Measurements from ENCODE around the gene FBXL7. TPM values are rescaled to one million over a fixed set of nuclear protein-coding genes. Genes with fewer than 3 reads are reported as not detected.

The FBXL7 gene
- total and polyA plus RNA-seq, 2 of the 8 experiments (the other 6 are each of a cell fraction or from before 2014, with no cell fraction given): 17.7 to 17.8 TPM

DNA sequence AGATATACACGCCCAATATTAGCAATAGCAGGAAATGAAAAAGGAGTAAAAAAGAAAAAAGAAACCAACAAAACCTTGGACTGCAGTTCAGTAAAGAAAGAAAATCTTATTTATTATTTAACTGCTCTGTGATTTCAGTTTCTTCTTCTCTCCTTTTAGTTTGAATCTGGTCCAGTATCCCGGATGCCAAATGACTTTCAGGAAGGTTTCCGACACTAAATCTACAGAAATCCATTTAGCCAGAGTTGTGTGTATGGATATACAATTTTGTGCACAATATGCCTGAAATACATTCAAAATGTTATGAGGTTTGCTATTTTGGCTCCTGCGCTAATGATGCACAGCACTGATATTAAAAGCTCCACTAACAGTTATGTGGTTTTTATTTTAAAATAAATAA is 64.5 kb downstream of the FBXL7 start:
- Histone ChIP-seq H3K4me2 (ENCODE audit: insufficient read depth in 1 of 2, low read depth in 2 of 2, low read length in 2 of 2) (no peak overlapping the region), H3K27me3 (replicated peaks in 1 of 4; ENCODE audit: control insufficient read depth in 3 of 4, extremely low read depth in 1 of 4, insufficient read depth in 3 of 4, low read length in 3 of 4) (no peaks in the 10 kb centered on the region), H3K79me1 (ENCODE audit: low read depth, low read length) (no peaks in the 10 kb centered on the region), H3K56ac (replicated peaks; ENCODE audit: insufficient read length, low read depth, low read length) (no peak overlapping the region), H3K4me3 (ENCODE audit: extremely low read depth in 1 of 4, insufficient read depth in 2 of 4, low read depth in 3 of 4, low read length in 4 of 4) (no peak overlapping the region), H4K5ac (ENCODE audit: insufficient read length, low read depth, low read length) (no peak overlapping the region), H2BK20ac (ENCODE audit: low read length) (no peak overlapping the region), H3K27ac (ENCODE audit: low read depth, low read length) (no peak overlapping the region), H3K4ac (replicated peaks; ENCODE audit: insufficient read length, low read depth, low read length) (no peak overlapping the region), H3K9me3 (ENCODE audit: insufficient read depth in 2 of 2, low read depth in 1 of 2, low read length in 1 of 2) (peaks cover 0 to 4% of the 10 kb centered on the region in 2 experiments; a peak in 1 of 4 replicates), H2BK5ac (ENCODE audit: low read depth, low read length) (no peak overlapping the region), H3K18ac (ENCODE audit: extremely low read depth, low read length) (no peak overlapping the region), H2BK12ac (ENCODE audit: low read depth, low read length) (no peak overlapping the region), H2AFZ (ENCODE audit: low read length) (no peak overlapping the region), H4K8ac (ENCODE audit: extremely low read depth, insufficient read depth, low read length) (no peak overlapping the region), H4K91ac (replicated peaks; ENCODE audit: insufficient read length, low read length) (no peak overlapping the region), H4K20me1 (replicated peaks in 1 of 2; ENCODE audit: control insufficient read depth in 1 of 2, insufficient read depth in 2 of 2, low read length in 2 of 2) (no peaks in the 10 kb centered on the region), H3K23ac (ENCODE audit: insufficient read length) (no peak overlapping the region), H3K4me1 (replicated peaks in 1 of 4; ENCODE audit: control insufficient read depth in 3 of 4, insufficient read depth in 4 of 4, low read length in 3 of 4) (peaks cover 0 to 3% (median 0%) of the 10 kb centered on the region in 4 experiments; a peak in 1 of 7 replicates), H3K36me3 (ENCODE audit: control insufficient read depth in 2 of 4, insufficient read depth in 4 of 4, low read length in 3 of 4) (no peaks in the 10 kb centered on the region), H2AK5ac (ENCODE audit: low read depth, low read length) (no peak overlapping the region), H3K23me2 (ENCODE audit: low read depth, low read length) (no peaks in the 10 kb centered on the region), H3K79me2 (ENCODE audit: control insufficient read depth in 1 of 2, insufficient read depth in 2 of 2, low read length in 2 of 2) (peaks cover 0 to 4% of the 10 kb centered on the region in 2 experiments; a peak in 2 of 4 replicates), H3K9ac (replicated peaks in 1 of 4; ENCODE audit: extremely low read depth in 1 of 4, low read depth in 3 of 4, low read length in 3 of 4) (no peak overlapping the region), H2BK120ac (replicated peaks; ENCODE audit: low read depth, low read length) (no peak overlapping the region), H3K14ac (ENCODE audit: insufficient read length) (no peak overlapping the region), H2BK15ac (ENCODE audit: low read length) (no peak overlapping the region)
- DNase-seq (ENCODE audit: low read depth in 1 of 2, low spot score in 2 of 2): no peak
- POLR2A ChIA-PET (ENCODE audit: partially characterized antibody): no interaction called here
- 90% methylated on average over 4 of the region's 4 CpGs; no CpG with 5 or more reads in 1 of the 2 experiments for WGBS, 2 experiments (ENCODE audit: extremely low coverage in 1 of 2, insufficient coverage in 1 of 2, insufficient read length in 1 of 2, insufficient replicate concordance in 2 of 2, low coverage in 1 of 2, low lambda C conversion rate in 2 of 2, missing lambda C conversion rate in 1 of 2)
- no peak for FAIRE-seq
- CTCF ChIA-PET (ENCODE audit: partially characterized antibody): interaction anchor here (1.4 kb wide), 1 partner anchor 16 kb away, joined by 3 read pairs; no protein-coding TSS in a partner anchor
- TF ChIP-seq POU5F1 (IDR thresholded peaks at IDR 0.05; ENCODE audit: low read depth, low read length) (no peak), USF2 (IDR thresholded peaks at IDR 0.05; ENCODE audit: low read length) (no peak), CBX8 (IDR thresholded peaks at IDR 0.05; ENCODE audit: borderline replicate concordance, low read depth, low read length) (no peak), KDM5A (IDR thresholded peaks at IDR 0.05; ENCODE audit: low read length) (no peak), RXRA (IDR thresholded peaks at IDR 0.05; ENCODE audit: insufficient read depth, low read depth, low read length) (no peak), YY1 (IDR thresholded peaks at IDR 0.05; ENCODE audit: low read depth, low read length) (no peak), JUND (IDR thresholded peaks at IDR 0.05; ENCODE audit: low read length) (no peak), HDAC2 (IDR thresholded peaks at IDR 0.05; ENCODE audit: borderline replicate concordance in 1 of 2, low read depth in 2 of 2, low read length in 2 of 2) (no peak), CEBPB (IDR thresholded peaks at IDR 0.05; ENCODE audit: low read depth, low read length) (no peak), MAX (IDR thresholded peaks at IDR 0.05) (no peak), HDAC6 (IDR thresholded peaks at IDR 0.05; ENCODE audit: low read depth, low read length) (no peak), RAD21 (IDR thresholded peaks at IDR 0.05 in 1 of 2, conservative IDR thresholded peaks at IDR 0.05 in 1 of 2; ENCODE audit: low read depth in 2 of 2, low read length in 2 of 2) (no peak)

Data from H1 (cell line).